T-helper 1 cell treated with Interleukin-12 subunit alpha and Interleukin-12 subunit beta and Interleukin-4 antibody, amounts not matched to agents 30 μg/mL and 1 μg/mL, for 36 hours (primary cell): ENCODE data around the gene PRSS50.
"Not testable (repeated sequence)": the region's sequence is repeated elsewhere in the genome, so short reads cannot be mapped to it uniquely, and the experiment has no call there.

Experiments used
- H3K27ac Mint-ChIP-seq: one replicate; pipeline ENCODE4 v1.8.0; 2021; ENCODE audit warnings: mild to moderate bottlenecking, mixed read lengths
- H3K27me3 Mint-ChIP-seq: one replicate; pipeline ENCODE4 v1.8.0; 2021; ENCODE audit warnings: low read depth, mixed read lengths
- H3K36me3 Mint-ChIP-seq: one replicate; pipeline ENCODE4 v1.8.0; 2021; ENCODE audit warnings: low read depth, mixed read lengths
- H3K4me1 Mint-ChIP-seq: one replicate; pipeline ENCODE4 v1.8.0; 2021; ENCODE audit warnings: low read depth, mixed read lengths
- H3K4me3 Mint-ChIP-seq: one replicate; pipeline ENCODE4 v1.8.0; 2021; ENCODE audit warnings: mild to moderate bottlenecking, moderate library complexity, mixed read lengths
- H3K9me3 Mint-ChIP-seq: one replicate; pipeline ENCODE4 v1.8.0; 2021; ENCODE audit warnings: mixed read lengths

Gene PRSS50, protein sequence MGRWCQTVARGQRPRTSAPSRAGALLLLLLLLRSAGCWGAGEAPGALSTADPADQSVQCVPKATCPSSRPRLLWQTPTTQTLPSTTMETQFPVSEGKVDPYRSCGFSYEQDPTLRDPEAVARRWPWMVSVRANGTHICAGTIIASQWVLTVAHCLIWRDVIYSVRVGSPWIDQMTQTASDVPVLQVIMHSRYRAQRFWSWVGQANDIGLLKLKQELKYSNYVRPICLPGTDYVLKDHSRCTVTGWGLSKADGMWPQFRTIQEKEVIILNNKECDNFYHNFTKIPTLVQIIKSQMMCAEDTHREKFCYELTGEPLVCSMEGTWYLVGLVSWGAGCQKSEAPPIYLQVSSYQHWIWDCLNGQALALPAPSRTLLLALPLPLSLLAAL

GRCh38 chr3:46717447-46718231, at the start of gene PRSS50:
PRSS50 (minus strand) TSS chr3:46717869; CDS start chr3:46717824, 45 bp downstream.
- Mint-ChIP-seq H3K4me3 (no peak within 1 kb of the TSS), H3K27ac (no peak within 1 kb of the TSS), H3K4me1 (no peaks in the 10 kb centered on the region), H3K27me3 (no peaks in the 10 kb centered on the region), H3K9me3 (no peaks in the 10 kb centered on the region), H3K36me3 (no peaks in the 10 kb centered on the region)

DNA sequence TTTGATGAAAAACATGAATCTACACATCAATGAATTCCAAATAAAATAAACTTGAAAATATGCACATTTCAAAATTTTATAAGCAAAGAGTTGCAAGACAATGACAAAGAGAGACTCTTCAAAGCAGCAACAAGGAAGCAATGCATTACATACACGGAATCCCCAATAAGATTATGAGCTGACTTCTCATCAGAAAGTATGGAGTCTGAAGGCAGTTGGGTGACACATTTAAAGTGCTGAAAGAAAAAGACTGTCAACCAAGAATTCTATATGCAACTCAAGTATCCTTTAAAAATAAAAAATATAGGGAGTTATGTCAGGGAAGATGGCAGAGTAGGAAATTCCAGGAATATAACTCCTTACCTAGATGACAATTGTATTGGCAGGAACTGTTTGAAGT, 46.5 kb upstream of the PRSS50 start:
- Mint-ChIP-seq H3K27me3 (peaks cover 16% of the 10 kb centered on the region), H3K4me3 (no peak overlapping the region), H3K36me3 (peaks cover 9% of the 10 kb centered on the region), H3K27ac (no peak overlapping the region), H3K4me1 (no peaks in the 10 kb centered on the region), H3K9me3 (peaks cover 19% of the 10 kb centered on the region)

DNA sequence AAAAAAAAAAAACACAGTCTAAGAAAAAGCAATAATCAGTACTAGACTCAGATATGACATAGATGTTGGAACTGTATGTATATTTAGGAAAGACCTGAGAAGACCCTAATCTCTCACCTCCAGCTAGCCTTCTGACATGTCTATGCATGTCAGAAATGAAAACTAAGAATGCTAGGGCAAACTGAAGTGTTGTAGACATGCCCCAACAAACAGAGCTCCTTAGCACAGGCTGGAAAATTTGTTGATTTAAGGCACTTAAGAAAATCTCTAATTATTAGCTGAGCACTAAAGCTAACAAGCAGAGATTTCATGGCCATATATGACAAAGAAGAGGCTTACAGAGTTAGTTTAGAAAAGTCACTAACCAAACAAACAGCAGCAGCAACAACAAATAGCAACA, 45.5 kb upstream of the PRSS50 start:
- H3K36me3 Mint-ChIP-seq: peaks cover 9% of the 10 kb centered on the region
- no peak overlapping the region for H3K4me3 Mint-ChIP-seq
- peaks cover 22% of the 10 kb centered on the region for H3K27me3 Mint-ChIP-seq
- no peaks in the 10 kb centered on the region for H3K4me1 Mint-ChIP-seq
- H3K9me3 Mint-ChIP-seq: peaks cover 19% of the 10 kb centered on the region
- no peak overlapping the region for H3K27ac Mint-ChIP-seq

GRCh38 chr3:46759239-46760167, 41.8 kb upstream of the PRSS50 start:
- Mint-ChIP-seq H3K9me3 (peaks cover 16% of the 10 kb centered on the region), H3K4me3 (no peak overlapping the region), H3K27me3 (peaks cover 23% of the 10 kb centered on the region), H3K36me3 (peaks cover 9% of the 10 kb centered on the region), H3K27ac (no peak overlapping the region), H3K4me1 (no peaks in the 10 kb centered on the region)

GRCh38 chr3:46756642-46757041, 39.0 kb upstream of the PRSS50 start:
- H3K27ac Mint-ChIP-seq: no peak overlapping the region
- H3K4me3 Mint-ChIP-seq: no peak overlapping the region
- H3K9me3 Mint-ChIP-seq: no peaks in the 10 kb centered on the region
- H3K27me3 Mint-ChIP-seq: peaks cover 7% of the 10 kb centered on the region
- H3K4me1 Mint-ChIP-seq: peaks cover 3% of the 10 kb centered on the region
- no peaks in the 10 kb centered on the region for H3K36me3 Mint-ChIP-seq

- peaks cover 7% of the 10 kb centered on the region for H3K27me3 Mint-ChIP-seq
- no peak overlapping the region for H3K27ac Mint-ChIP-seq
- H3K4me3 Mint-ChIP-seq: no peak overlapping the region
- H3K9me3 Mint-ChIP-seq: no peaks in the 10 kb centered on the region
- no peaks in the 10 kb centered on the region for H3K36me3 Mint-ChIP-seq
- peaks cover 3% of the 10 kb centered on the region for H3K4me1 Mint-ChIP-seq
Observed at GRCh38 chr3:46755646-46756045, 38.0 kb upstream of the PRSS50 start.

GRCh38 chr3:46753127-46753526, 35.5 kb upstream of the PRSS50 start:
- not testable (repeated sequence) for H3K36me3 Mint-ChIP-seq, H3K27me3 Mint-ChIP-seq, H3K27ac Mint-ChIP-seq, H3K4me1 Mint-ChIP-seq, H3K9me3 Mint-ChIP-seq, H3K4me3 Mint-ChIP-seq

GRCh38 chr3:46750555-46751038, 32.9 kb upstream of the PRSS50 start:
- Mint-ChIP-seq H3K27ac (no peak overlapping the region), H3K27me3 (no peaks in the 10 kb centered on the region), H3K36me3 (no peaks in the 10 kb centered on the region), H3K9me3 (no peaks in the 10 kb centered on the region), H3K4me3 (no peak overlapping the region), H3K4me1 (peaks cover 3% of the 10 kb centered on the region)

- H3K27me3 Mint-ChIP-seq: no peaks in the 10 kb centered on the region
Observed at GRCh38 chr3:46749129-46749528, 31.5 kb upstream of the PRSS50 start.

GRCh38 chr3:46748170-46748569, 30.5 kb upstream of the PRSS50 start:
- Mint-ChIP-seq H3K4me1 (peaks cover under 1% of the 10 kb centered on the region), H3K4me3 (no peak overlapping the region), H3K27me3 (no peaks in the 10 kb centered on the region), H3K9me3 (no peaks in the 10 kb centered on the region), H3K27ac (no peak overlapping the region), H3K36me3 (no peaks in the 10 kb centered on the region)

More at GRCh38 chr3:46749129-46749528, 31.5 kb upstream of the PRSS50 start:
- no peaks in the 10 kb centered on the region for H3K9me3 Mint-ChIP-seq
- H3K4me3 Mint-ChIP-seq: no peak overlapping the region
- no peak overlapping the region for H3K27ac Mint-ChIP-seq
- H3K36me3 Mint-ChIP-seq: no peaks in the 10 kb centered on the region
- H3K4me1 Mint-ChIP-seq: peaks cover 3% of the 10 kb centered on the region

DNA sequence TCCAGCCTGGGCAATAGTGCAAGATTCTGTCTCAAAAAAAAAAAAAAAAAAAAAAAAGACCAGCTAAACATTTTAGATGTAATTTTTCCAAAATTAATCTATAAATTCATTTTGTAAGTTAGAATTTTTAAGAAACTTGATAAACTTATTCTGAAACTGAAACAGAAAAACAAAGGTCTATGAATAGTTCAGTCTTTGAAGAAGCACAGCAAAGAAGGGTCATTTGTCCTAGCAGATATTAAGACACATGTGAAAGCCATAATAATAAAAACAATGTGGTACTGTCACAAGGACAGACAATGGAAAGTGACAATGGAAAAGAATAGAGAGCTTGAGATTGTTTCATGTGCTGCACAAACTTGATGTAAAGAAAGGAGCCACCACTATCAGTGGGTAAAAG, 29.0 kb upstream of the PRSS50 start:
- no peak overlapping the region for H3K4me3 Mint-ChIP-seq
- H3K9me3 Mint-ChIP-seq: no peaks in the 10 kb centered on the region
- H3K36me3 Mint-ChIP-seq: no peaks in the 10 kb centered on the region
- no peaks in the 10 kb centered on the region for H3K4me1 Mint-ChIP-seq
- H3K27me3 Mint-ChIP-seq: no peaks in the 10 kb centered on the region
- H3K27ac Mint-ChIP-seq: no peak overlapping the region

GRCh38 chr3:46742992-46743585, 25.4 kb upstream of the PRSS50 start:
- H3K27me3 Mint-ChIP-seq: peaks cover 7% of the 10 kb centered on the region
- no peaks in the 10 kb centered on the region for H3K9me3 Mint-ChIP-seq
- no peak overlapping the region for H3K27ac Mint-ChIP-seq
- no peaks in the 10 kb centered on the region for H3K36me3 Mint-ChIP-seq
- H3K4me3 Mint-ChIP-seq: no peak overlapping the region
- no peaks in the 10 kb centered on the region for H3K4me1 Mint-ChIP-seq

DNA sequence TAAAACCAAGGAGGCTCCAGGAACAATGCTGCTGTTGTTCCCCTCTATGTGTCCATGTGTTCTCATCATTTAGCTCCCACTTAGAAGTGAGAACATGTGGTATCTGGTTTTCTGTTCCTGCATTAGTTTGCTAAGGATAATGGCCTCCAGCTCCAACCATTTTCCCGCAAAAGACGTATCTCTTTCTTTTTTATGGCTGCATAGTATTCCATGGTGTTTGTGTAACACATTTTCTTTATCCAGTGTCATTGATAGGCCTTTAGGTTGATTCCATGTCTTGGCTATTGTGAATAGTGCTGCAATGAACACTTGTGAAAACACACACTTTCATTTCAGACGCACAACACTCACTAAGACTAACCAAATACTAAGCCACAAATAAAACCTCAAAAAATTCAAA, 21.9 kb upstream of the PRSS50 start:
- not testable (repeated sequence) for H3K4me1 Mint-ChIP-seq, H3K36me3 Mint-ChIP-seq, H3K4me3 Mint-ChIP-seq, H3K9me3 Mint-ChIP-seq, H3K27ac Mint-ChIP-seq
- H3K27me3 Mint-ChIP-seq: peaks cover 12% of the 10 kb centered on the region

GRCh38 chr3:46737329-46737731, 19.7 kb upstream of the PRSS50 start:
- no peaks in the 10 kb centered on the region for H3K36me3 Mint-ChIP-seq
- H3K27ac Mint-ChIP-seq: no peak overlapping the region
- no peaks in the 10 kb centered on the region for H3K9me3 Mint-ChIP-seq
- H3K4me1 Mint-ChIP-seq: no peaks in the 10 kb centered on the region
- H3K27me3 Mint-ChIP-seq: peaks cover 12% of the 10 kb centered on the region
- no peak overlapping the region for H3K4me3 Mint-ChIP-seq
